ENCODE results near the gene NPPC.
"Not testable (repeated sequence)": the region's sequence is repeated elsewhere in the genome, so short reads cannot be mapped to it uniquely, and the experiment has no call there.

Gene NPPC

DNA sequence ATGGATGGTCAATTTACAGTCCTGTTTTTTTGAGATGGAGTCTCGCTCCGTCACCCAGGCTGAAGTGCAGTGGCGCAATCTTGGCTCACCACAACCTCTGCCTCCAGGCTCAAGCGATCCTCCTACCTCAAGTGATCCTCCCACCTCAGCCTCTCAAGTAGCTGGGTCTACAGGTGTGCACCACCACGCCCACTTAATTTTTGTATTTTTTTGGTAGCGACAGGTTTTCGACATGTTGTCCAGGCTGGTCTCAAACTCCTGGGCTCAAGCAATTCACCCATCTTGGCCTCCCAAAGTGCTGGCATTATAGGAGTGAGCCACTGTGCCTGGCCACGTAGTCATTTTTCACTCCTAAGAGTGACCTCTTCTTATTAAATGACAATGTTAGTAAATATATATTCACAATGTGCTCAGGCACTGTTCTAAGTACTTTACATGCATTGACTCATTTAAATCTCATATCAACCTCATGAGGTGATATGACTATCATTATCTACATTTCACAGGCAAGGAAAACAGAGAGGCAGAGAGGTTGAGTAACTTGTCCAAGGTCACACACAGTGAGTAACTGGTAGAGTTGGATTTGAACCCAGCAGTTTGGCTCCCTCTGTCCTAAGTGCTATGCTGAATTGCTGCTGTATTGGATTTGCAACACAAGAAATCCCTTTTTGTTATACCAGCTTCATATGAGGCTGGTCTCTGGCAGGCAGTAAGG, 29.7 kb upstream of the NPPC start:
- Histone ChIP-seq H3K9ac (ENCODE audit: low read length) (no peak overlapping the region), H3K9me3 (ENCODE audit: insufficient read depth, low read length) (no peaks in the 10 kb centered on the region), H3K27me3 (ENCODE audit: low read length) (no peaks in the 10 kb centered on the region), H3K4me2 (ENCODE audit: low read depth, low read length, poor library complexity, severe bottlenecking) (no peak overlapping the region), H3K9me2 (replicated peaks; ENCODE audit: insufficient read depth, low read length) (no peaks in the 10 kb centered on the region), H3K36me3 (ENCODE audit: low read length) (no peaks in the 10 kb centered on the region), H2AFZ (ENCODE audit: low read depth, low read length, severe bottlenecking) (no peak overlapping the region), H4K20me1 (ENCODE audit: low read depth, low read length) (no peaks in the 10 kb centered on the region), H3K79me2 (ENCODE audit: insufficient read depth, low read length) (no peaks in the 10 kb centered on the region), H3K27ac (ENCODE audit: low read depth, low read length) (no peak overlapping the region), H3F3A (ENCODE audit: insufficient read depth) (no peaks in the 10 kb centered on the region), H3K4me3 (ENCODE audit: insufficient read depth, low read length, poor library complexity, severe bottlenecking) (no peak overlapping the region)
- TF ChIP-seq EZH2phosphoT487 (conservative IDR thresholded peaks at IDR 0.05; ENCODE audit: low read length) = no peak
- TF ChIP-seq, protein P1, sequence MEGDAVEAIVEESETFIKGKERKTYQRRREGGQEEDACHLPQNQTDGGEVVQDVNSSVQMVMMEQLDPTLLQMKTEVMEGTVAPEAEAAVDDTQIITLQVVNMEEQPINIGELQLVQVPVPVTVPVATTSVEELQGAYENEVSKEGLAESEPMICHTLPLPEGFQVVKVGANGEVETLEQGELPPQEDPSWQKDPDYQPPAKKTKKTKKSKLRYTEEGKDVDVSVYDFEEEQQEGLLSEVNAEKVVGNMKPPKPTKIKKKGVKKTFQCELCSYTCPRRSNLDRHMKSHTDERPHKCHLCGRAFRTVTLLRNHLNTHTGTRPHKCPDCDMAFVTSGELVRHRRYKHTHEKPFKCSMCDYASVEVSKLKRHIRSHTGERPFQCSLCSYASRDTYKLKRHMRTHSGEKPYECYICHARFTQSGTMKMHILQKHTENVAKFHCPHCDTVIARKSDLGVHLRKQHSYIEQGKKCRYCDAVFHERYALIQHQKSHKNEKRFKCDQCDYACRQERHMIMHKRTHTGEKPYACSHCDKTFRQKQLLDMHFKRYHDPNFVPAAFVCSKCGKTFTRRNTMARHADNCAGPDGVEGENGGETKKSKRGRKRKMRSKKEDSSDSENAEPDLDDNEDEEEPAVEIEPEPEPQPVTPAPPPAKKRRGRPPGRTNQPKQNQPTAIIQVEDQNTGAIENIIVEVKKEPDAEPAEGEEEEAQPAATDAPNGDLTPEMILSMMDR (IDR thresholded peaks at IDR 0.05; ENCODE audit: insufficient read depth, low read length, poor library complexity, severe bottlenecking) = no peak

DNA sequence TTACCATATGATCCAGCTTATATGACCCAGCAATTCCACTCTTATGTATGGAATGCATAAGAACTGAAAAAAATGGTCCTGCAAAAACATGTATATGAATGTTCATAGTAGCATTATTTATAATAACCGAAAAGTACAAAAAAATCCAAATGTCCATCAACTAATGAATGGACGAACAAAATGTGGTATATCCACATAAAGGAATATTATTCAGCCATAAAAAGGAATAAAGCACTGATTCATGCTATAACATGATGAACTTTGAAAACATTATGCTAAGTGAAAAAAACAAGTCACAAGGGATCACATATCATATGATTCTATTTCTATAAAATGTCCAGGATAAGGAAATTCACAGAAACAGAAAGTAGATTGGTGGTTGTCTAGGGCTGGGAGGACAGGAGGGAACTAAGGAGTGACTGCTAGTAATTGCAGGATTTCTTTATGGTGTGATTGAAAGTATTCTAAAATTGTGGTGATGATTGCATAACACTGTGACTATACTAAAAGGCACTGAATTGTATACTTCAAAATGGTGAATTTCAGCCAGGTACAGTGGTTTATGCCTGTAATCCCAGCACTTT, 25.3 kb upstream of the NPPC start:
- no peak overlapping the region for H2AFZ ChIP-seq (ENCODE audit: low read depth, low read length, severe bottlenecking)
- no peak overlapping the region for H3K9ac ChIP-seq (ENCODE audit: low read length)

DNA sequence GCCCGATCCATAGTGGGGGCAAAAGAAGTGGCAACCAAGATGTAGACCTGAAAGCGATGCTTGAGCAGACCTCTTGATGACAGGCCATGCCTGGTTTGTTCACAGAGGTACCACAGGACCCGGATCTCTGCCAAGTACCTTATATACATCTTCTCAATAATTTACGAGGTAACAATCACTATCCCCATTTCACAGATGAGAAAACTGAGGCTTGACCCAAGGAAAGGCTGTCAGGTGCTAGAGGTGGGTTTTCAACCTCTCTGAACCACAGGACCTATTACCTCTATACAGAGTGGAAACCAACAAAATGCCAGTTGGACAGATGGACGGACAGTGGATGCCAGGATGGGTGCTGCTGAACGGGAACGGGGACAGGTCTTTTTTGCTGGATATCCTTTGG, 21.5 kb upstream of the NPPC start:
- TF ChIP-seq, protein P1 (IDR thresholded peaks at IDR 0.05; ENCODE audit: insufficient read depth, low read length, poor library complexity, severe bottlenecking) = no peak
- TF ChIP-seq EZH2phosphoT487 (conservative IDR thresholded peaks at IDR 0.05; ENCODE audit: low read length) = no peak
- H3K27ac ChIP-seq (ENCODE audit: low read depth, low read length) = no peak overlapping the region
- H3K4me3 ChIP-seq (ENCODE audit: insufficient read depth, low read length, poor library complexity, severe bottlenecking) = no peak overlapping the region

More for the DNA sequence above, 25.3 kb upstream of the NPPC start:
- Histone ChIP-seq H3K4me2 (ENCODE audit: low read depth, low read length, poor library complexity, severe bottlenecking) (no peak overlapping the region), H3K27ac (ENCODE audit: low read depth, low read length) (no peak overlapping the region), H3K27me3 (ENCODE audit: low read length) (no peaks in the 10 kb centered on the region), H3K79me2 (ENCODE audit: insufficient read depth, low read length) (no peaks in the 10 kb centered on the region), H3K9me2 (replicated peaks; ENCODE audit: insufficient read depth, low read length) (no peaks in the 10 kb centered on the region), H4K20me1 (ENCODE audit: low read depth, low read length) (no peaks in the 10 kb centered on the region), H3K4me3 (ENCODE audit: insufficient read depth, low read length, poor library complexity, severe bottlenecking) (no peak overlapping the region), H3K36me3 (ENCODE audit: low read length) (no peaks in the 10 kb centered on the region), H3F3A (ENCODE audit: insufficient read depth) (no peaks in the 10 kb centered on the region), H3K9me3 (ENCODE audit: insufficient read depth, low read length) (no peaks in the 10 kb centered on the region)
- TF ChIP-seq EZH2phosphoT487 (conservative IDR thresholded peaks at IDR 0.05; ENCODE audit: low read length) = no peak
- TF ChIP-seq, protein P1 (IDR thresholded peaks at IDR 0.05; ENCODE audit: insufficient read depth, low read length, poor library complexity, severe bottlenecking) = no peak

DNA sequence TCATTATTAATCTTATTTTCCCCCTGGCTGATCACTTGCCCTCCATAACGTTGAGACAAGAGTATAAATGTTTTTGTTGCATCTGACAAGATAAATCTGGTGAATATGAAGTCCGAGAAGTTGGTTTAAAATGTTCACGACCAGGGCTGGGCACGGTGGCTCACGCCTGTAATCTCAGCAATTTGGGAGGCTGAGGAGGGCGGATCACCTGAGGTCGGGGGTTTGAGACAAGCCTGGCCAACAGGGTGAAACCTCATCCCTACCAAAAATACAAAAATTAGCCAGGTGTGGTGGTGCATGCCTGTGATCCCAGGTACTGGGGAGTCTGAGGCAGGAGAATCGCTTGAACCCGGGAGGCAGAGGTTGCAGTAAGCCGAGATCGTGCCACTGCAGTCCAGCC, 20.9 kb upstream of the NPPC start:
- H2AFZ ChIP-seq (ENCODE audit: low read depth, low read length, severe bottlenecking); H3K79me2 ChIP-seq (ENCODE audit: insufficient read depth, low read length); H3K9me2 ChIP-seq (replicated peaks; ENCODE audit: insufficient read depth, low read length); H3K9me3 ChIP-seq (ENCODE audit: insufficient read depth, low read length); H3K27me3 ChIP-seq (ENCODE audit: low read length); H3K36me3 ChIP-seq (ENCODE audit: low read length); H3F3A ChIP-seq (ENCODE audit: insufficient read depth); H3K4me2 ChIP-seq (ENCODE audit: low read depth, low read length, poor library complexity, severe bottlenecking); H3K27ac ChIP-seq (ENCODE audit: low read depth, low read length); H3K9ac ChIP-seq (ENCODE audit: low read length); H4K20me1 ChIP-seq (ENCODE audit: low read depth, low read length); H3K4me3 ChIP-seq (ENCODE audit: insufficient read depth, low read length, poor library complexity, severe bottlenecking): not testable (repeated sequence)

More for the DNA sequence above, 21.5 kb upstream of the NPPC start:
- Histone ChIP-seq H3F3A (ENCODE audit: insufficient read depth) (no peaks in the 10 kb centered on the region), H3K79me2 (ENCODE audit: insufficient read depth, low read length) (no peaks in the 10 kb centered on the region), H3K9me2 (replicated peaks; ENCODE audit: insufficient read depth, low read length) (no peaks in the 10 kb centered on the region), H3K9me3 (ENCODE audit: insufficient read depth, low read length) (no peaks in the 10 kb centered on the region), H3K27me3 (ENCODE audit: low read length) (no peaks in the 10 kb centered on the region), H3K9ac (ENCODE audit: low read length) (no peak overlapping the region), H3K4me2 (ENCODE audit: low read depth, low read length, poor library complexity, severe bottlenecking) (no peak overlapping the region), H2AFZ (ENCODE audit: low read depth, low read length, severe bottlenecking) (no peak overlapping the region), H4K20me1 (ENCODE audit: low read depth, low read length) (no peaks in the 10 kb centered on the region), H3K36me3 (ENCODE audit: low read length) (no peaks in the 10 kb centered on the region)
